Measurements from ENCODE around the gene SPTBN4.
A peak's percentile ranks its signal among the peaks of the same experiment; 100 is the strongest.
"Not testable (repeated sequence)": the region's sequence is repeated elsewhere in the genome, so short reads cannot be mapped to it uniquely, and the experiment has no call there.

Gene SPTBN4
- total RNA-seq = 0.52 to 0.92 reads per million in 2 donors

- DNase-seq = no peak
Observed at GRCh38 chr19:40466985-40467734, at the start of gene SPTBN4. Gene SPTBN4 (plus strand): TSS chr19:40467001. CDS start chr19:40472622, 5,621 bp downstream.

DNA sequence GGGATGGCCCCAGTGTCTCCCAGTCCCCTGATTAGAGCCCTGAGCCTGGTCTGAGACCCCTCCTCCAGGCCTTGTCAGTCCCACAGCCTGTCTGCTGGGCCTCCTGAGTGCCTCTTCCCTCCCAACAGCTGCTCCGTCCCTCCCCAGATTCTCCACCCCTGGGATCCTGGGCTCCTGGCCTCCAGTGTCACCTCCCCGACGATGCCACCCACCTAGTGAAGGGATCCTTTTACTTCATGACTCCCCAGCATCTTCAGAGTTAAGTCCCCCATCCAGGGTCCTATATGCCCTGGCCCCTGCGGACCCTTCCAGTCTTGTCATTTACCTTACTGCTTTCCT is 49.2 kb upstream of the SPTBN4 start:
- no peak for DNase-seq

- no peak for DNase-seq
Observed at GRCh38 chr19:40418040-40418439, 48.8 kb upstream of the SPTBN4 start.

GRCh38 chr19:40419066-40419612 is 47.7 kb upstream of the SPTBN4 start:
- DNase-seq = no peak

DNA sequence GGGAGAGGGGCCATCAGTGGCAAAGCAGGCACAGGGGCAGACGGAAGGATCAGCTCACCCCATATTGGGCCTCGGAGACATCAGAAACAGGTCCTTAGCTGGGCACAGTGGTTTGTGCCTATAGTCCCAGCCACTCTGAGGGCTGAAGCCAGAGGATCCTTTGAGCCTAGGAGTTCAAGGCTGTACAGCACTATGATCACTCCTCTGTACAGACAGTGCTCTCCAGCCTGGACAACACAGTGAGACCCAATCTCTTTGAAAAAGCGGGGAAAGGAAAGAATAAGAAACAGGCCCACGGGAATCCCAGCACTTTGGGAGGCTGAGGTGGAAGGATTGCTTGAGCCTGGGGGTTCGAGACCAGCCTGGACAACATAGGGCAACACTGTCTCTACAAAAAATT is 47.0 kb upstream of the SPTBN4 start:
- no peak for DNase-seq

DNA sequence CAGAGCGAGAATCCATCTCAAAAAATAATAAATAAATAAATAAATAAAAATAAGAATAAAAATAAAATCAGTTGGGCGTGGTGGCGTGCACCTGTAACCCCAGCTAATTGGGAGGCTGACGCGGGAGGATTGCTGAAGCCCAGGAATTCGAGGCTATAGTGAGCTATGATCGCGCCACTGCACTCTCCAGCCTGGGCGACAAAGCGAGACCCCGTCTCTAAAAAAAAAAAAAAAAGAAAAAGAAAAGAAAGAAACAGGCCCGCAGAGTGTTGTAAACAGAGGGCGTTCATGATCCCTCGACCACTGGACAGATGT is 46.4 kb upstream of the SPTBN4 start:
- DNase-seq = no peak

DNA sequence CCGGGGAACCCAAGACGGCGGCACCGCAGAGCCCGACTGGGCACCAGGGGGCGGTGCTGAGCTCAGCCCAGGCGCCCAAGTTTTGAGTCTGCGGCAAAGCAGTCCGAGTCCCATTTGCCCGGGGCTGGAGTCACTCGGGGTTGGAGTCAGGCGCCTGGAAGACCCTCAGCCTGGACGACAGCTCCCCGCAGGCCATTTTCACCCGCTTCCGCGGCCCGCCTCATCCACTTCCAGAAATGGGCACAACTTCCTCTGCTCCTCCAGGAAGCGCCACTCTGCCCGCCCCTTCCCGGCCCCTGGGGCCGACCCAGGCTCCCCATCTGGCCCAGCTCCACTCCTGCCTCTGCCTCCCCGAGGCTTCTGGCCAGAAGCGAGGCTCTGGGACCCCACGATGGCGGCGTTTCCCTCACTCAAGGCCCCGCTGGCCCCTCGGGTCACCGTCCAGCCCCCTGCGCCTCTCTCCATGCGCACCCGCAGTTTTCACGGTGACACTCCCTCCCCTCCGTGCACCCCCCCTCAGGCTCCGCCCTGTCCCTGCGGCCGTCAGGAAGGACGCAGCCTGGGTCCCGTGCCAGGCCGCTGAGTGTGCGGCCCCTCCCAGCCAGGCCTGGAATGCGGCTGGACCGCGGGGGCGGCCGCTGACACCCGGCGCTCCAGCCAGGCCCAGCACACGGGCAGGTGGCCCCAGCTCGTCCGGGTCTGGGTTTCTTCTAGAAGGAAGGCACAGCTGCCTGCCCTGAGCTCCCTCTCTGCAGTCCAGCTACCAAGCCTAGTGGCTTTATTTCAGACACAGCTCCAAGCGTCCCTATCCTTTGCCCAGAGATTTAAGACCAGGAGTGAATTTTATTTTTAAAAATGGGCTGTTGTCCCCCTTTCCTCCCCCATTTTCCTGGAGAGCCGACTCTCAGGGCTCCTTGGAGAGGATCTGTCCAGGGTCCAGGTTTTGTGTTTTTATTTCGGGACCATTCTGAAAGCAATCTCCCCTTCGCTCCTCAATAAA is 45.7 kb upstream of the SPTBN4 start:
- peak; percentile 59 for DNase-seq

GRCh38 chr19:40421993-40422747 is 44.6 kb upstream of the SPTBN4 start:
- no peak for DNase-seq

DNA sequence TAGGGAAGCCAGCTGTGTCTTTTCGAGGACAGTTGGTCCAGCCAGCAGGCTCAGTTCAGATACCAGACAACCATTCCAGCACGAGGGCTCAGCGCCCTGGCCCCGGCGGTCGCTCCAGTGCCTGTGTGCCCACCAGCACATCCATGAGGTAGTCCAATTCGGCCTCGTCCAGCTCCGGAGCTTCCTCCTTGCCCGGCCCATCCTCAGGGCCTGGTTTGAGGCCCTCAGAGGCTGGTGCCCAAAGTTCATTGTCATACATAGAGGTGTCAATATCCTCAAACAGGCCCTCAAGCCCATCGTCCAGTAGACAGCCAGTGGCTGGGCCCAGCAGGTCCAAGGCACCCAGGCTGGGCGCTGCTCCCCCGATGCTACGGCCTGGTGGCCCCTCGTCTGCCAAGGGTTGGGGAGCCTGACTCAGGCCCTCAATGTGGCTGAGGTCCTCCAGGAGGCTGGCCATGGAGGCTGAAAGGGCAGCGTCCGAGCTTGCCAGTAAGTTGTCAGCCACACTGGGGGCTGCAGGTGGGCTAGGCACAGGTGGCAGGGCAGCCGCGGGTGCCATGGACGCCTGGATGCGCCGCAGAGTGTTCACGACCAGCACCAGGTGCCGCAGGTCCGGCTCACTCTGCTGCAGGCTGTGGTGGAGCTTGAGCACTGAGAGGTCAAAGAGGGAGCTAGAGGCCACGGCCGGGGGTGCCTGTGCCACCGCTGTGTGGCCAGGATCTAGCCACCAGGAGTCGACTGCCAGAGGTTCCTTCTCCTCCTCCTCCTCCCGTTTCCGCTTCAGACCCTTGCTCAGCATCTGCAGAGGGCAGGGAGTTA is 43.8 kb upstream of the SPTBN4 start:
- no peak for DNase-seq

DNA sequence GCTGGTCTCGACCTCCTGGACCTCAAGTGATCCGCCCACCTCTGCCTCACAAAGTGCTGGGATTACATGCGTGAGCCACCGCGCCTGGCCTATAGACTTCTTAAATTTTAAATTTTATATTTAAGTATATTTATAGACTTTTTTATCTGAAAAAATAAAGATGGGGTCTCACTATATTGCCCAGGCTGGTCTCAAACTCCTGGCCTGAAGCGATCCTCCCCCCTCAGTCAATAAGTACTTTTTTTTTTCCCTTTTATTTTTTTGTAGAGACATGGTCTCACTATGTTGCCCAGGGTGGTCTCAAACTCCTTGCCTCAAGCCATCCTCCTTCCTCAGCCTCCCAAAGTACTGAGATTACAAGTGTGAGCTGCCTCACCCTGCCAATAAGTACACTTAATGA is 42.9 kb upstream of the SPTBN4 start:
- no peak for DNase-seq

GRCh38 chr19:40424637-40425449 is 42.0 kb upstream of the SPTBN4 start:
- no peak for DNase-seq

DNA sequence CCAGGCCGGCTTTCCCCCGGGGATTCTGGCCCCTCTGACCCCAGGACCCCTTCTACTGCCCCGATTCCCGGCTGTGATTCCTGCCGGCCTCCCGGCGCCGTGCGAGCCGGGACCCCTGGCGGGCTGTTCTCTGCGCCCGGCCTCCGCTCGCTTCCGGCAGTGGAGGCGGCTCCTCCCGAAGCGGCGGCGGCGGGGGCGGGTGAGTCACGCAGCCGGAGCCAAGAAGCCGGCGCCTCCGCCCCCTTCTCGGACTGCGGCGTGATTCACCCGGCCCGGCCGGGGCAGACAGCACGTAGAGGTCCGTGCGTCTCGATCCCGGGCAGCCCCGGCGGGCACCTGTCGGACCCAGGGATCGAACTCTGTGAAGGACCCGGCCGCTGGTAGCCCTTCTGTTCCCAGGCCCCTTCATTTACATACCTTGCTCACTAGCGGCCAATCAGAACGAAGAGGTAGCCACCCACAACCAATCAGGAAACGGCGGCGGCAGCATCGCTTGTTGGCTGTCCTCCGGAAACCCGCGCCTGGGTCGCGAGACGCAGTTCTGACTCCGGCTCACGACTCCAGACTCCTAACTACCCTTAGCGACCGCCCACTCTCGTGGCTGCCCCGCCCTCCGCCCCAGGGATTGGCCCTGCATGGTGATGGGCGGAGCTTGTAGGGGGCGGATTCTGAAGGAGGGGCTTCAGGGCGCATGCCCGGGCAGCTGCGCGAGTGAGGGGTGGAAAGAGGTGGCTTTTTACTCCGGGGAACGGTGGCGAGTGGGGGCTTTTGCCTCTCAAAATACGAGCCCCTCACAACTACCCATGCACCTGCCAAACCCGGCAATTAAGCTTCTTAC is 41.1 kb upstream of the SPTBN4 start, which contains the start of gene SERTAD1:
Gene SERTAD1, minus strand, starts transcription at position 543 of the 838 bp plus-strand sequence. CDS start 2,446 bp downstream, outside the sequence.
- peak; percentile 99 for DNase-seq

GRCh38 chr19:40428197-40428596 is 38.6 kb upstream of the SPTBN4 start:
- DNase-seq = not testable (repeated sequence)

- DNase-seq = not testable (repeated sequence)
Observed at GRCh38 chr19:40430242-40430641, 36.6 kb upstream of the SPTBN4 start.

DNA sequence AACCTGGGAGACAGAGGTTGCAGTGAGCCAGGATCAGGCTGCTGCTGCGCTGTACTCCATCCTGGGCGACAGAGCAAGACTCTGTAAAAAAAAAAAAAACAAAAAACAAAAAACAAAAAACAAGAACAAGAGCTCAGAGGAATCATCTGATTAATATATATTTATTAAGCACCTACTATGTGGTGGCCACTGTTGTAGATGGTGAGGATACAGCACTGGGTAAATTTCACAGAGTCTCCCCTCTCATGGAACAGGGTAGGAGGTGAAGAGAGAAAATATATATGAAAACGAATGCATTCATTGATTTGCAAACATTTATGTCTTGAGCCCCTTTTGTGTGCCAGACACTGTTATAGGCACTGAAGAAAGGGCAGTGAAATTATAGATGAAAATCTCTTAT is 35.1 kb upstream of the SPTBN4 start:
- no peak for DNase-seq

- not testable (repeated sequence) for DNase-seq
Observed at GRCh38 chr19:40432760-40433159, 34.0 kb upstream of the SPTBN4 start.

- peak; percentile 41 for DNase-seq
Observed at GRCh38 chr19:40433391-40434216, 33.2 kb upstream of the SPTBN4 start.

- no peak for DNase-seq
Observed at GRCh38 chr19:40438284-40438683, 28.5 kb upstream of the SPTBN4 start.

- no peak for DNase-seq
Observed at GRCh38 chr19:40441719-40442253, 25.0 kb upstream of the SPTBN4 start.

Data from activated gamma-delta T cell (primary cell).